ENCODE data around the gene ETFA. TPM values are rescaled to one million over a fixed set of nuclear protein-coding genes. Genes with fewer than 3 reads are reported as not detected.
A peak's percentile ranks its signal among the peaks of the same experiment; 100 is the strongest.

The ETFA gene
- total and polyA plus RNA-seq, 9 of the 15 experiments (the other 6 are each of a cell fraction or from before 2014, with no cell fraction given) = 130 to 543 (median 232) TPM

GRCh38 chr15:76251717-76252116 is 59.6 kb downstream of the ETFA start (continued):
- TF ChIP-seq CREB3L1 (IDR thresholded peaks at IDR 0.05; ENCODE audit: borderline replicate concordance, low read depth) (no peak), RBM39 (optimal IDR thresholded peaks at IDR 0.05; ENCODE audit: low read depth, low read length) (no peak), ERF (CRISPR knock-in tag; IDR thresholded peaks at IDR 0.05) (no peak), TFAM (CRISPR knock-in tag; conservative IDR thresholded peaks at IDR 0.05) (no peak), TAL1 (IDR thresholded peaks at IDR 0.05) (no peak)

GRCh38 chr15:76245072-76245610 is 66.1 kb downstream of the ETFA start:
- no peak overlapping the region for H3K27ac ChIP-seq (ENCODE audit: extremely low read depth, low read depth, low read length)
- ChIA-PET CTCF (ENCODE audit: low intra/inter-chr PET ratio) (no interaction called here), POLR2A (interaction anchor here (0.6 kb wide), 1 partner anchor 107 kb away, joined by 3 read pairs; no protein-coding TSS in a partner anchor)
- no peaks in the 10 kb centered on the region for H3K4me1 ChIP-seq (replicated peaks in 1 of 2; ENCODE audit: control insufficient read depth in 2 of 2, insufficient read depth in 2 of 2, low read length in 2 of 2)
- no peak overlapping the region for H3K4me3 ChIP-seq
- no peaks in the 10 kb centered on the region for H3K27me3 ChIP-seq (ENCODE audit: control insufficient read depth in 2 of 2, insufficient read depth in 2 of 2, low read length in 2 of 2)
- peak; percentile 44 for FAIRE-seq
- no peak overlapping the region for H3K4me2 ChIP-seq (ENCODE audit: insufficient read depth, low read length)
- BruUV-seq (replicated peaks) = no TSS peak
- H2AFZ ChIP-seq (ENCODE audit: low read depth, low read length) = no peak overlapping the region
- no peaks in the 10 kb centered on the region for H4K20me1 ChIP-seq (replicated peaks; ENCODE audit: control insufficient read depth, insufficient read depth, low read length)
- H3K36me3 ChIP-seq (ENCODE audit: control insufficient read depth, insufficient read depth, low read length) = peaks cover 15% of the 10 kb centered on the region; the same call in 1 of the 3 replicates
- WGBS (ENCODE audit: insufficient coverage, low coverage, missing lambda C conversion rate) = 80% methylated on average over 1 of the region's 1 CpG
- no peaks in the 10 kb centered on the region for H3K9me1 ChIP-seq (ENCODE audit: control insufficient read depth, insufficient read depth, low read length)
- H3K79me2 ChIP-seq (ENCODE audit: control insufficient read depth, insufficient read depth, low read length) = no peaks in the 10 kb centered on the region
- no peak for ATAC-seq
- intact Hi-C loops (cut with micrococcal nuclease) = no loop called here
- TF ChIP-seq, protein P1, sequence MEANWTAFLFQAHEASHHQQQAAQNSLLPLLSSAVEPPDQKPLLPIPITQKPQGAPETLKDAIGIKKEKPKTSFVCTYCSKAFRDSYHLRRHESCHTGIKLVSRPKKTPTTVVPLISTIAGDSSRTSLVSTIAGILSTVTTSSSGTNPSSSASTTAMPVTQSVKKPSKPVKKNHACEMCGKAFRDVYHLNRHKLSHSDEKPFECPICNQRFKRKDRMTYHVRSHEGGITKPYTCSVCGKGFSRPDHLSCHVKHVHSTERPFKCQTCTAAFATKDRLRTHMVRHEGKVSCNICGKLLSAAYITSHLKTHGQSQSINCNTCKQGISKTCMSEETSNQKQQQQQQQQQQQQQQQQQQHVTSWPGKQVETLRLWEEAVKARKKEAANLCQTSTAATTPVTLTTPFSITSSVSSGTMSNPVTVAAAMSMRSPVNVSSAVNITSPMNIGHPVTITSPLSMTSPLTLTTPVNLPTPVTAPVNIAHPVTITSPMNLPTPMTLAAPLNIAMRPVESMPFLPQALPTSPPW (CRISPR knock-in tag; IDR thresholded peaks at IDR 0.05) = no peak
- TF ChIP-seq, protein P2, sequence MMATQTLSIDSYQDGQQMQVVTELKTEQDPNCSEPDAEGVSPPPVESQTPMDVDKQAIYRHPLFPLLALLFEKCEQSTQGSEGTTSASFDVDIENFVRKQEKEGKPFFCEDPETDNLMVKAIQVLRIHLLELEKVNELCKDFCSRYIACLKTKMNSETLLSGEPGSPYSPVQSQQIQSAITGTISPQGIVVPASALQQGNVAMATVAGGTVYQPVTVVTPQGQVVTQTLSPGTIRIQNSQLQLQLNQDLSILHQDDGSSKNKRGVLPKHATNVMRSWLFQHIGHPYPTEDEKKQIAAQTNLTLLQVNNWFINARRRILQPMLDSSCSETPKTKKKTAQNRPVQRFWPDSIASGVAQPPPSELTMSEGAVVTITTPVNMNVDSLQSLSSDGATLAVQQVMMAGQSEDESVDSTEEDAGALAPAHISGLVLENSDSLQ (IDR thresholded peaks at IDR 0.05) = peak; percentile 42
- TF ChIP-seq CHD2 (IDR thresholded peaks at IDR 0.05; ENCODE audit: low read depth, low read length) (no peak), ZSCAN29 (IDR thresholded peaks at IDR 0.05) (no peak)
- H3K9ac ChIP-seq (ENCODE audit: insufficient read depth in 1 of 2, low read depth in 2 of 2, low read length in 2 of 2) = no peak overlapping the region
- DNase-seq (ENCODE audit: extremely low read depth in 1 of 4, low spot score in 3 of 4) = no peak
- no peaks in the 10 kb centered on the region for H3K9me3 ChIP-seq (replicated peaks; ENCODE audit: control insufficient read depth, insufficient read depth, low read depth, low read length)
- in situ Hi-C loops (cut with MboI) = no loop called here
